H1 (cell line): Measurements from ENCODE around the gene PGM2. TPM values are rescaled to one million over a fixed set of nuclear protein-coding genes. Genes with fewer than 3 reads are reported as not detected.

Experiments
- CTCF ChIA-PET: fragments of 300-600 bp; sonication (Branson Sonifier 250); formaldehyde crosslinking; loops from one replicate; lab custom pipeline; 2021; ENCODE audit not compliant: partially characterized antibody; lab: Charles Lee
- POLR2A ChIA-PET: fragments of 300-600 bp; sonication (Branson Sonifier 250); formaldehyde crosslinking; loops from one replicate; lab custom pipeline; 2021; ENCODE audit warnings: inconsistent platforms; ENCODE audit not compliant: partially characterized antibody; lab: Charles Lee
- DNase-seq, 2 experiments: peaks; one replicate each; pipeline versions ENCODE4 v3.0.0 to v3.0.0-alpha.2; 2010 to 2022; ENCODE audit warnings: low spot score in 2 of 2, low read depth in 1 of 2, mixed read lengths in 1 of 2
- FAIRE-seq: peaks from 2 replicates; lab custom pipeline; 2011; peaks lifted over from hg19 to GRCh38; lab: Jason Lieb, UNC
- H2AFZ ChIP-seq: 2 replicates; pipeline ENCODE4 v1.8.1; 2012; ENCODE audit warnings: low read length, inconsistent platforms
- H2AK5ac ChIP-seq: 2 replicates; pipeline ENCODE4 v1.6.1; 2013; ENCODE audit warnings: low read depth, low read length
- H2BK120ac ChIP-seq: replicated peaks from 2 replicates; pipeline ENCODE3; 2013; ENCODE audit warnings: low read depth, low read length, inconsistent platforms
- H2BK12ac ChIP-seq: 2 replicates; pipeline ENCODE4 v1.6.1; 2013; ENCODE audit warnings: low read depth, low read length
- H2BK15ac ChIP-seq: 2 replicates; pipeline ENCODE4 v1.6.1; 2013; ENCODE audit warnings: low read length
- H2BK20ac ChIP-seq: 2 replicates; pipeline ENCODE4 v1.6.1; 2013; ENCODE audit warnings: low read length
- H2BK5ac ChIP-seq: 2 replicates; pipeline ENCODE4 v1.6.1; 2013; ENCODE audit warnings: low read depth, low read length
- H3K14ac ChIP-seq: 2 replicates; pipeline ENCODE4 v1.6.1; 2013; ENCODE audit warnings: inconsistent platforms; ENCODE audit not compliant: insufficient read length
- H3K18ac ChIP-seq: 2 replicates; pipeline ENCODE4 v1.6.1; 2013; ENCODE audit warnings: low read length; ENCODE audit errors: extremely low read depth
- H3K23ac ChIP-seq: 2 replicates; pipeline ENCODE4 v1.6.1; 2013; ENCODE audit warnings: inconsistent platforms; ENCODE audit not compliant: insufficient read length
- H3K23me2 ChIP-seq: 2 replicates; pipeline ENCODE4 v1.6.1; 2013; ENCODE audit warnings: low read depth, low read length
- H3K27ac ChIP-seq: 2 replicates; pipeline ENCODE4 v1.6.1; 2011; ENCODE audit warnings: low read depth, low read length, inconsistent platforms
- H3K27me3 ChIP-seq, 4 experiments: replicated peaks in 1 of 4; 1 replicate in 1 of 4; 2 replicates in 3 of 4; pipeline versions ENCODE4 v1.6.1 to v1.8.1; 2011 to 2013; ENCODE audit warnings: low read length in 3 of 4, mild to moderate bottlenecking in 3 of 4, inconsistent platforms in 2 of 4, mixed read lengths in 2 of 4, moderate library complexity in 1 of 4; ENCODE audit not compliant: control insufficient read depth in 3 of 4, insufficient read depth in 3 of 4; ENCODE audit errors: extremely low read depth in 1 of 4
- H3K36me3 ChIP-seq, 4 experiments: 2 replicates each; pipeline versions ENCODE4 v1.6.1 to v1.8.1; 2011 to 2013; ENCODE audit warnings: mild to moderate bottlenecking in 4 of 4, low read length in 3 of 4, moderate library complexity in 2 of 4, control low read depth in 1 of 4, inconsistent platforms in 1 of 4; ENCODE audit not compliant: insufficient read depth in 4 of 4, control insufficient read depth in 2 of 4
- H3K4ac ChIP-seq: replicated peaks from 2 replicates; pipeline ENCODE3; 2013; ENCODE audit warnings: low read length, low read depth, mixed read lengths, inconsistent platforms; ENCODE audit not compliant: insufficient read length
- H3K4me1 ChIP-seq, 4 experiments: replicated peaks in 1 of 4; 1 replicate in 1 of 4; 2 replicates in 3 of 4; pipeline versions ENCODE4 v1.6.1 to v1.8.1; 2011 to 2013; ENCODE audit warnings: low read length in 3 of 4, inconsistent platforms in 2 of 4, mixed read lengths in 1 of 4; ENCODE audit not compliant: insufficient read depth in 4 of 4, control insufficient read depth in 3 of 4
- H3K4me2 ChIP-seq, 2 experiments: 2 replicates each; pipeline versions ENCODE4 v1.6.1 to v1.8.1; 2011 to 2013; ENCODE audit warnings: low read depth in 2 of 2, low read length in 2 of 2, control low read depth in 1 of 2, inconsistent platforms in 1 of 2, mild to moderate bottlenecking in 1 of 2; ENCODE audit not compliant: insufficient read depth in 1 of 2
- H3K4me3 ChIP-seq, 4 experiments: fragments of 200-600, 300-600 bp in 1 of 4; sonication (generic), shearing (Covaris generic), sonication (Bioruptor Twin) in 1 of 4; 2 replicates each; pipeline versions ENCODE4 v1.5.1 to v1.8.1; 2011 to 2016; ENCODE audit warnings: low read length in 4 of 4, low read depth in 3 of 4, control low read depth in 2 of 4, inconsistent platforms in 2 of 4, mild to moderate bottlenecking in 2 of 4, mixed read lengths in 1 of 4, moderate library complexity in 1 of 4; ENCODE audit not compliant: insufficient read depth in 2 of 4; ENCODE audit errors: extremely low read depth in 1 of 4
- H3K56ac ChIP-seq: replicated peaks from 2 replicates; pipeline ENCODE3; 2013; ENCODE audit warnings: low read depth, mild to moderate bottlenecking, mixed read lengths, low read length, inconsistent platforms; ENCODE audit not compliant: insufficient read length
- H3K79me1 ChIP-seq: 2 replicates; pipeline ENCODE4 v1.6.1; 2013; ENCODE audit warnings: low read depth, low read length, control low read depth
- H3K79me2 ChIP-seq, 2 experiments: 2 replicates each; pipeline versions ENCODE4 v1.6.1 to v1.8.1; 2012 to 2013; ENCODE audit warnings: low read length in 2 of 2, mild to moderate bottlenecking in 2 of 2, inconsistent platforms in 1 of 2; ENCODE audit not compliant: insufficient read depth in 2 of 2, control insufficient read depth in 1 of 2
- H3K9ac ChIP-seq, 4 experiments: replicated peaks in 1 of 4; 1 replicate in 1 of 4; 2 replicates in 3 of 4; pipeline versions ENCODE4 v1.6.1 to v1.8.1; 2011 to 2013; ENCODE audit warnings: low read depth in 3 of 4, low read length in 3 of 4, control low read depth in 2 of 4, mild to moderate bottlenecking in 2 of 4, moderate library complexity in 2 of 4, inconsistent platforms in 1 of 4; ENCODE audit errors: extremely low read depth in 1 of 4
- H3K9me3 ChIP-seq, 2 experiments: 2 replicates each; pipeline versions ENCODE4 v1.6.1 to v1.8.1; 2012 to 2013; ENCODE audit warnings: mild to moderate bottlenecking in 2 of 2, moderate library complexity in 2 of 2, control low read depth in 1 of 2, inconsistent platforms in 1 of 2, low read depth in 1 of 2, low read length in 1 of 2, mixed read lengths in 1 of 2; ENCODE audit not compliant: insufficient read depth in 2 of 2
- H4K20me1 ChIP-seq, 2 experiments: replicated peaks in 1 of 2; 2 replicates each; pipeline versions ENCODE3 to v1.8.1; 2011 to 2013; ENCODE audit warnings: inconsistent platforms in 2 of 2, low read length in 2 of 2, mild to moderate bottlenecking in 1 of 2; ENCODE audit not compliant: insufficient read depth in 2 of 2, control insufficient read depth in 1 of 2
- H4K5ac ChIP-seq: 2 replicates; pipeline ENCODE4 v1.6.1; 2013; ENCODE audit warnings: low read length, low read depth, mixed read lengths, inconsistent platforms; ENCODE audit not compliant: insufficient read length
- H4K8ac ChIP-seq: 2 replicates; pipeline ENCODE4 v1.8.0; 2013; ENCODE audit warnings: mild to moderate bottlenecking, moderate library complexity, low read length, inconsistent platforms; ENCODE audit not compliant: insufficient read depth; ENCODE audit errors: extremely low read depth
- H4K91ac ChIP-seq: replicated peaks from 2 replicates; pipeline ENCODE3; 2013; ENCODE audit warnings: low read length, mixed read lengths, inconsistent platforms; ENCODE audit not compliant: insufficient read length
- EGR1 ChIP-seq: IDR thresholded peaks from 2 replicates; pipeline ENCODE4 v1.6.1; 2011; ENCODE audit warnings: low read depth, low read length, borderline replicate concordance
- HDAC6 ChIP-seq: IDR thresholded peaks from one replicate; pipeline ENCODE4 v1.7.1; 2012; ENCODE audit warnings: low read depth, mild to moderate bottlenecking, inconsistent platforms, low read length, moderate library complexity
- JUND ChIP-seq: IDR thresholded peaks from 2 replicates; pipeline ENCODE4 v1.6.1; 2011; ENCODE audit warnings: mild to moderate bottlenecking, improper control_type of control experiment, low read length
- KDM4A ChIP-seq: IDR thresholded peaks from one replicate; pipeline ENCODE4 v1.7.1; 2012; ENCODE audit warnings: low read depth, mild to moderate bottlenecking, moderate library complexity, low read length, inconsistent platforms; ENCODE audit not compliant: severe bottlenecking
- NANOG ChIP-seq: IDR thresholded peaks from 2 replicates; pipeline ENCODE4 v1.6.1; 2011; ENCODE audit warnings: low read length, low read depth, mild to moderate bottlenecking, inconsistent platforms; ENCODE audit not compliant: insufficient read depth, poor library complexity, severe bottlenecking
- POLR2AphosphoS5 ChIP-seq: IDR thresholded peaks from 2 replicates; pipeline ENCODE4 v1.6.1; 2011; ENCODE audit warnings: low read depth, low read length
- POU5F1 ChIP-seq: IDR thresholded peaks from 2 replicates; pipeline ENCODE4 v1.6.1; 2011; ENCODE audit warnings: low read depth, mild to moderate bottlenecking, low read length, moderate library complexity
- RNF2 ChIP-seq: fragments of 200-900, 300-1000 bp; sonication (generic); IDR thresholded peaks from 2 replicates; pipeline ENCODE4 v1.7.1; 2016; ENCODE audit warnings: borderline replicate concordance, low read depth, mild to moderate bottlenecking, antibody characterized with exemption, low read length; ENCODE audit not compliant: poor library complexity, severe bottlenecking; ENCODE audit errors: missing control alignments
- TAF1 ChIP-seq: IDR thresholded peaks from 2 replicates; pipeline ENCODE4 v1.6.1; 2011; ENCODE audit warnings: mild to moderate bottlenecking, low read depth, low read length
- WGBS, 2 experiments: shearing (Covaris generic) in 1 of 2; methylation state at CpG; one replicate each; pipeline versions ENCODE4 v1.1.6 to v1.1.7; 2013 to 2015; ENCODE audit warnings: low lambda C conversion rate in 2 of 2, mixed read lengths in 2 of 2, inconsistent platforms in 1 of 2, low coverage in 1 of 2, missing lambda C conversion rate in 1 of 2; ENCODE audit not compliant: insufficient replicate concordance in 2 of 2, insufficient coverage in 1 of 2, insufficient read length in 1 of 2; ENCODE audit errors: extremely low coverage in 1 of 2, missing lambda C conversion rate in 1 of 2; 5-methylcytosine and 5-hydroxymethylcytosine counted together
- polyA plus RNA-seq, 7 experiments: library from polyadenylated mRNA; depleted of rRNA in 3 of 7; stranded (reverse) in 5 of 7; unstranded in 2 of 7; fragments of >200 nt in 5 of 7; fragments of 200-250 nt in 2 of 7; gene quantifications; 1 replicate in 5 of 7; 2 replicates in 1 of 7; 4 replicates in 1 of 7; pipeline versions ENCODE4 v1.2.1 to v1.2.3, GENCODE V29; 2011 to 2013; ENCODE audit warnings: missing spikeins in 2 of 7, mixed read lengths in 2 of 7
- total RNA-seq: library from RNA; stranded (reverse); fragmentation: NEBNext Ultra II Directional; extraction: Animal tissue kit (Norgen Biotek cat#: 25700); gene quantifications from 2 replicates; pipeline ENCODE4 v1.2.1, GENCODE V29; 2021
- TF ChIP-seq, protein P1 (sequence below): IDR thresholded peaks from 2 replicates; pipeline ENCODE4 v1.6.1; 2011; ENCODE audit warnings: low read depth, mild to moderate bottlenecking, low read length; ENCODE audit not compliant: insufficient read depth

The PGM2 gene
- total and polyA plus RNA-seq, 2 of the 8 experiments (the other 6 are each of a cell fraction or from before 2014, with no cell fraction given) = 7.7 to 38.0 TPM

DNA sequence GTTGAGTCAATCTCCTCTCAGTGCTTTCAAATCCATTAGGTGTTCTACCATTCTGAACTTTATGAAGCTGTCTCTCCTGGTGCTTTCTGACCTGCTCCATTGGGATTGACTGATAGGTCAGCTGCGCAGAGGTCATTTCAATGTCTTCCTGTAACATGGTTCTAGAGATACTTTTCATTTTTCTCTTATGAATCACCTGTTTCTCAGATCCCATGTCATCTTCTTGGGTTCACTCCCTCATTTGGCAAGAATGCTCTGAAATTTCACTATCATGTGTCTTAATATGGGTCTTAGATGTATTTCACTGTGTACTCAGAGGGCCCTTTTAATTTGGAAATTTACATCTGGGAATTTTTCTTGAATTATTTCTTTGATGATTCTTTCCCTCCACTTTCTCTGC is 13.8 kb upstream of the PGM2 start:
- Histone ChIP-seq H4K20me1 (no peaks in the 10 kb centered on the region), H2AFZ (no peak overlapping the region)
- DNase-seq = no peak

More for the DNA sequence above, 13.8 kb upstream of the PGM2 start:
- H3K23ac ChIP-seq = no peak overlapping the region
- no peak overlapping the region for H2BK5ac ChIP-seq
- POLR2A ChIA-PET = no interaction called here
- H2AK5ac ChIP-seq = no peak overlapping the region
- H3K4me2 ChIP-seq = no peak overlapping the region
- no peak overlapping the region for H2BK20ac ChIP-seq
- no peaks in the 10 kb centered on the region for H3K79me2 ChIP-seq
- no peak for TF ChIP-seq POLR2AphosphoS5
- no peak for TF ChIP-seq KDM4A
- no peak for TF ChIP-seq RNF2
- no peak for TF ChIP-seq TAF1
- no peak for TF ChIP-seq HDAC6
- no peak for TF ChIP-seq POU5F1
- no peak for TF ChIP-seq EGR1
- TF ChIP-seq JUND = no peak
- no peak for TF ChIP-seq NANOG
- TF ChIP-seq, protein P1, sequence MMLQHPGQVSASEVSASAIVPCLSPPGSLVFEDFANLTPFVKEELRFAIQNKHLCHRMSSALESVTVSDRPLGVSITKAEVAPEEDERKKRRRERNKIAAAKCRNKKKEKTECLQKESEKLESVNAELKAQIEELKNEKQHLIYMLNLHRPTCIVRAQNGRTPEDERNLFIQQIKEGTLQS = no peak
- no peak for FAIRE-seq
- H3K36me3 ChIP-seq = no peaks in the 10 kb centered on the region
- H3K4me1 ChIP-seq = 0 out of 7 replicates have a peak, but pooled peaks cover 0 to 3% (median 0%) of the 10 kb centered on the region in 4 experiments
- WGBS, 2 experiments = 91% methylated on average over 1 of the region's 1 CpG; no CpG with 5 or more reads in 1 of the 2 experiments
- H2BK12ac ChIP-seq = no peak overlapping the region
- no peak overlapping the region for H2BK15ac ChIP-seq
- no peaks in the 10 kb centered on the region for H3K79me1 ChIP-seq
- H3K4ac ChIP-seq = no peak overlapping the region
- no peak overlapping the region for H2BK120ac ChIP-seq
- CTCF ChIA-PET = no interaction called here
- H3K4me3 ChIP-seq = no peak overlapping the region
- H3K9me3 ChIP-seq = no peaks in the 10 kb centered on the region
- H3K18ac ChIP-seq = no peak overlapping the region
- no peak overlapping the region for H4K8ac ChIP-seq
- H3K14ac ChIP-seq = no peak overlapping the region
- H4K91ac ChIP-seq = no peak overlapping the region
- H3K27ac ChIP-seq = no peak overlapping the region
- no peak overlapping the region for H3K9ac ChIP-seq
- no peaks in the 10 kb centered on the region; the same call in 1 of the 2 replicates for H3K23me2 ChIP-seq
- no peak overlapping the region for H3K56ac ChIP-seq
- no peaks in the 10 kb centered on the region for H3K27me3 ChIP-seq
- no peak overlapping the region for H4K5ac ChIP-seq
